Glutamatergic neuron (in vitro differentiated cells): ENCODE measurements around the gene EXOC6B. TPM values are rescaled to one million over a fixed set of nuclear protein-coding genes. Genes with fewer than 3 reads are reported as not detected.

Source experiments
- DNase-seq: peaks from one replicate; pipeline ENCODE4 v3.0.0; 2022
- H3K27ac Mint-ChIP-seq: one replicate; pipeline ENCODE4 v1.8.0; 2020; ENCODE audit warnings: mild to moderate bottlenecking, mixed read lengths, inconsistent platforms; ENCODE audit not compliant: unreplicated experiment
- H3K27me3 Mint-ChIP-seq: one replicate; pipeline ENCODE4 v1.8.0; 2020; ENCODE audit warnings: mild to moderate bottlenecking, moderate library complexity, mixed read lengths, inconsistent platforms; ENCODE audit not compliant: unreplicated experiment
- H3K36me3 Mint-ChIP-seq: one replicate; pipeline ENCODE4 v1.8.0; 2020; ENCODE audit warnings: mild to moderate bottlenecking, mixed read lengths, inconsistent platforms; ENCODE audit not compliant: unreplicated experiment
- H3K4me1 Mint-ChIP-seq: one replicate; pipeline ENCODE4 v1.8.0; 2020; ENCODE audit warnings: mild to moderate bottlenecking, low read depth, mixed read lengths, inconsistent platforms; ENCODE audit not compliant: unreplicated experiment
- H3K4me3 Mint-ChIP-seq: one replicate; pipeline ENCODE4 v1.8.0; 2020; ENCODE audit warnings: mild to moderate bottlenecking, mixed read lengths, inconsistent platforms; ENCODE audit not compliant: unreplicated experiment
- H3K9me3 Mint-ChIP-seq: one replicate; pipeline ENCODE4 v1.8.0; 2020; ENCODE audit warnings: mild to moderate bottlenecking, moderate library complexity, mixed read lengths, inconsistent platforms; ENCODE audit not compliant: unreplicated experiment
- CTCF ChIP-seq: fragments of 200-600 bp; sonication (generic); IDR thresholded peaks from one replicate; pipeline ENCODE4 v1.5.0; 2021; ENCODE audit not compliant: partially characterized antibody, unreplicated experiment
- total RNA-seq: library from RNA; stranded (reverse); fragmentation: NEBNext Ultra II Directional; extraction: Animal tissue kit (Norgen Biotek cat#: 25700); gene quantifications from one replicate; pipeline ENCODE4 v1.2.1, GENCODE V29; 2021; ENCODE audit not compliant: unreplicated experiment

EXOC6B gene
- total RNA-seq, 1 donor from 2014 or later = 34.5 TPM

- H3K27ac Mint-ChIP-seq = no peak overlapping the region
These were observed 611.2 kb downstream of the EXOC6B start for GRCh38 chr2:72214429-72215143.

GRCh38 chr2:72212486-72212855 lies 613.4 kb downstream of the EXOC6B start:
- H3K36me3 Mint-ChIP-seq = no peaks in the 10 kb centered on the region
- H3K27me3 Mint-ChIP-seq = no peaks in the 10 kb centered on the region
- H3K4me3 Mint-ChIP-seq = no peak overlapping the region
- peaks cover 2% of the 10 kb centered on the region for H3K9me3 Mint-ChIP-seq
- H3K27ac Mint-ChIP-seq = no peak overlapping the region
- H3K4me1 Mint-ChIP-seq = no peaks in the 10 kb centered on the region
- no peak for DNase-seq
- TF ChIP-seq CTCF = no peak

More at GRCh38 chr2:72214429-72215143, 611.2 kb downstream of the EXOC6B start:
- Mint-ChIP-seq H3K27me3 (no peaks in the 10 kb centered on the region), H3K36me3 (no peaks in the 10 kb centered on the region), H3K4me1 (peaks cover 3% of the 10 kb centered on the region), H3K9me3 (peaks cover 4% of the 10 kb centered on the region), H3K4me3 (no peak overlapping the region)
- no peak for TF ChIP-seq CTCF
- DNase-seq = no peak

- TF ChIP-seq CTCF = no peak
- H3K36me3 Mint-ChIP-seq = no peaks in the 10 kb centered on the region
- no peaks in the 10 kb centered on the region for H3K4me1 Mint-ChIP-seq
- DNase-seq = no peak
- H3K9me3 Mint-ChIP-seq = peaks cover 2% of the 10 kb centered on the region
- H3K27ac Mint-ChIP-seq = no peak overlapping the region
- H3K4me3 Mint-ChIP-seq = no peak overlapping the region
- no peaks in the 10 kb centered on the region for H3K27me3 Mint-ChIP-seq
These were observed 613.9 kb downstream of the EXOC6B start for GRCh38 chr2:72211777-72212485.

- Mint-ChIP-seq H3K9me3 (no peaks in the 10 kb centered on the region), H3K36me3 (no peaks in the 10 kb centered on the region), H3K27ac (no peak overlapping the region), H3K4me3 (no peak overlapping the region), H3K4me1 (no peaks in the 10 kb centered on the region), H3K27me3 (no peaks in the 10 kb centered on the region)
- no peak for DNase-seq
- TF ChIP-seq CTCF = no peak
These were observed 614.5 kb downstream of the EXOC6B start for GRCh38 chr2:72211350-72211749.

GRCh38 chr2:72210470-72210869 lies 615.4 kb downstream of the EXOC6B start:
- no peak for TF ChIP-seq CTCF
- H3K36me3 Mint-ChIP-seq = no peaks in the 10 kb centered on the region
- no peak overlapping the region for H3K27ac Mint-ChIP-seq
- no peak for DNase-seq
- H3K27me3 Mint-ChIP-seq = no peaks in the 10 kb centered on the region
- H3K4me3 Mint-ChIP-seq = no peak overlapping the region
- H3K4me1 Mint-ChIP-seq = no peaks in the 10 kb centered on the region
- no peaks in the 10 kb centered on the region for H3K9me3 Mint-ChIP-seq
